ENCODE data around the gene TULP4.

GRCh38 chr6:158509465-158509864, 197.2 kb downstream of the TULP4 start:
- no peak for TF ChIP-seq POLR2AphosphoS5 (IDR thresholded peaks at IDR 0.05)
- no peak for TF ChIP-seq CTCF (IDR thresholded peaks at IDR 0.05)
- TF ChIP-seq POLR2A (IDR thresholded peaks at IDR 0.05) = no peak
- no peak for TF ChIP-seq EP300 (IDR thresholded peaks at IDR 0.05)

Measured in upper lobe of left lung (tissue), 4 donors.